Measurements from ENCODE around the gene GLRA3.

DNA sequence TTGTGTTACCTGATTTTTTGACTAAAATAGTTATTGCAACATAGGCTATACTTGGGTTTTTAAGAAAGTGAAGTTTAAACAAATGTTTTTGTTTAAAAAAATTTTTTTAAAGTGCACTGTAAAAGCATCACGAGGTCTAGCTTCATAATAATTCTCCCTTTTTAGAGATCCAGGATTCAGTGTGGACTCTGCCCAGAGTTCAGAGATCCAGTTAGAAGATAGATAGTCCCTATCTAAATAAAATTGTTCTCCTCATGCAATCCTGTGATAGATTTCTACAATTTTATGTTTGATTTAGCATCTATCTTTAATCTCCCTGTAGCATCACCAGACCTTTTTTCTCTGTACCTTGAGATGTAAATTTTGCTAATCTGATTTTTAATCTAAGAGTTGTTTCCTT, 221.3 kb downstream of the GLRA3 start:
- TF ChIP-seq, protein P1, sequence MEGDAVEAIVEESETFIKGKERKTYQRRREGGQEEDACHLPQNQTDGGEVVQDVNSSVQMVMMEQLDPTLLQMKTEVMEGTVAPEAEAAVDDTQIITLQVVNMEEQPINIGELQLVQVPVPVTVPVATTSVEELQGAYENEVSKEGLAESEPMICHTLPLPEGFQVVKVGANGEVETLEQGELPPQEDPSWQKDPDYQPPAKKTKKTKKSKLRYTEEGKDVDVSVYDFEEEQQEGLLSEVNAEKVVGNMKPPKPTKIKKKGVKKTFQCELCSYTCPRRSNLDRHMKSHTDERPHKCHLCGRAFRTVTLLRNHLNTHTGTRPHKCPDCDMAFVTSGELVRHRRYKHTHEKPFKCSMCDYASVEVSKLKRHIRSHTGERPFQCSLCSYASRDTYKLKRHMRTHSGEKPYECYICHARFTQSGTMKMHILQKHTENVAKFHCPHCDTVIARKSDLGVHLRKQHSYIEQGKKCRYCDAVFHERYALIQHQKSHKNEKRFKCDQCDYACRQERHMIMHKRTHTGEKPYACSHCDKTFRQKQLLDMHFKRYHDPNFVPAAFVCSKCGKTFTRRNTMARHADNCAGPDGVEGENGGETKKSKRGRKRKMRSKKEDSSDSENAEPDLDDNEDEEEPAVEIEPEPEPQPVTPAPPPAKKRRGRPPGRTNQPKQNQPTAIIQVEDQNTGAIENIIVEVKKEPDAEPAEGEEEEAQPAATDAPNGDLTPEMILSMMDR (IDR thresholded peaks at IDR 0.05; ENCODE audit: control extremely low read depth in 1 of 3, insufficient read depth in 1 of 3, low read depth in 1 of 3, low read length in 3 of 3): no peak
- TF ChIP-seq POLR2AphosphoS5 (IDR thresholded peaks at IDR 0.05; ENCODE audit: low read depth, low read length) (no peak), BCL11A (IDR thresholded peaks at IDR 0.05; ENCODE audit: low read depth in 2 of 2, low read length in 2 of 2) (no peak), SIRT6 (IDR thresholded peaks at IDR 0.05; ENCODE audit: low read length) (no peak), SAP30 (IDR thresholded peaks at IDR 0.05; ENCODE audit: insufficient read depth, insufficient replicate concordance, low read length) (no peak), POLR2A (IDR thresholded peaks at IDR 0.05; ENCODE audit: control extremely low read depth in 1 of 2, low read depth in 2 of 2, low read length in 2 of 2) (no peak), EP300 (IDR thresholded peaks at IDR 0.05; ENCODE audit: borderline replicate concordance in 1 of 2, low read depth in 2 of 2, low read length in 2 of 2) (no peak), SUZ12 (IDR thresholded peaks at IDR 0.05; ENCODE audit: low read length) (no peak), SRF (IDR thresholded peaks at IDR 0.05; ENCODE audit: low read depth, low read length) (no peak)

Measured in H1 (cell line).